Heart left ventricle (tissue), 13 donors: ENCODE results near the gene PHKG2.

Experiments used
- POLR2A ChIP-seq, 2 donors: fragments of 450-650 bp; IDR thresholded peaks; one replicate each; pipeline ENCODE4 v1.6.1; 2017; ENCODE audit warnings: antibody characterized with exemption in 2 of 2, mild to moderate bottlenecking in 2 of 2, moderate library complexity in 2 of 2
- TF ChIP-seq, protein P1 (sequence below), 12 donors: fragments of 200-600 bp; sonication (generic) in 4 of 12; IDR thresholded peaks; one replicate each; pipeline versions ENCODE4 v1.5.0 to v1.8.0; 2018 to 2022; ENCODE audit warnings: antibody characterized with exemption in 12 of 12, mild to moderate bottlenecking in 5 of 12
- donor health status: ischemic (EF 13 %, LVEDD 7.1; RV severe dilation, severe dysfunction).
- donor health status: DM: no; HTN: yes; CAD: no.
- donor health status: DM: no; HTN: no; CAD: no.
- donor health status: ischemic (EF 25% LVEDD 6.9; RV normal size, moderate dysfunction).
- donor health status: ischemic (EF 25% LVEDD 5.7; RV mildly dilated, moderate dysfunction).
- donor health status: ischemic (EF 35%, LVEDD 5.7; RV mildly dilated, moderate dysfunction).
- donor health status: nonischemic (EF 11% LVEDD 7.7; RV severe dilation, severe dysfunction).
- donor health status: DM: yes; HTN: yes; CAD: no.
- donor health status: PGD.
- donor health status: ischemic (EF 29% LVEDD 5.4; RV normal size, mild dysfunction).
- donor health status: nonischemic (EF 23%, LVEDD 6.1; RV moderate dilation, normal function).

DNA sequence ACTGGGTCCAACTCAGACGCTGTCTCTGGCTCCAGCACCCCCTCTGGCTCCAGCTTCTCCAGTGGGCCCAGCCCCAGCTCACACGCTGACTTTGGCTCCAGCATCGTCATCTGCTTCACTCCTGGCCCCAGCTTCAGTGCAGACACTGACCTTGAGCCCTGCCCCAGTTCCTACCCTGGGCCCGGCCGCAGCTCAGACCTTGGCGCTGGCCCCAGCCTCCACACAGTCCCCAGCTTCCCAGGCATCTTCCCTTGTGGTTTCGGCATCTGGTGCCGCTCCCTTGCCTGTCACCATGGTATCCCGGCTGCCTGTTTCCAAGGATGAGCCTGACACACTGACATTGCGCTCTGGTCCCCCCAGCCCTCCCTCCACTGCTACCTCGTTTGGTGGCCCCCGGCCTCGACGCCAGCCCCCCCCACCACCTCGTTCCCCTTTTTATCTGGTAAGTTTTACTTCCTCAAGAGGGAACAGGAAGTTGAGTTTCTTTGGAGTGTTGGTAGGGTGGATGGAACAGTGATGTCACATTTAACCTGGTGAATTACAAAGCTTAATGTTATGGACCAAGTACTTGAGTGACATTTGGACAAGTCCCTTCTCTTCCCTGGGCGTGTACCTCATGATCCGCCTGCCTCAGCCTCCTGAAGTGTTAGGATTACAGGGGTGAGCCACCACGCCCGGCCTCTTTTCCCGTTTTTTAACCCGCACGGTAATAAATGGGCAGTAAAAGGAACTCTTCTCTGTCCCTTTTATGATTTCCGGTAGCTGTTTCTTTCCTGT is 23.4 kb upstream of the PHKG2 start:
- TF ChIP-seq, protein P1, sequence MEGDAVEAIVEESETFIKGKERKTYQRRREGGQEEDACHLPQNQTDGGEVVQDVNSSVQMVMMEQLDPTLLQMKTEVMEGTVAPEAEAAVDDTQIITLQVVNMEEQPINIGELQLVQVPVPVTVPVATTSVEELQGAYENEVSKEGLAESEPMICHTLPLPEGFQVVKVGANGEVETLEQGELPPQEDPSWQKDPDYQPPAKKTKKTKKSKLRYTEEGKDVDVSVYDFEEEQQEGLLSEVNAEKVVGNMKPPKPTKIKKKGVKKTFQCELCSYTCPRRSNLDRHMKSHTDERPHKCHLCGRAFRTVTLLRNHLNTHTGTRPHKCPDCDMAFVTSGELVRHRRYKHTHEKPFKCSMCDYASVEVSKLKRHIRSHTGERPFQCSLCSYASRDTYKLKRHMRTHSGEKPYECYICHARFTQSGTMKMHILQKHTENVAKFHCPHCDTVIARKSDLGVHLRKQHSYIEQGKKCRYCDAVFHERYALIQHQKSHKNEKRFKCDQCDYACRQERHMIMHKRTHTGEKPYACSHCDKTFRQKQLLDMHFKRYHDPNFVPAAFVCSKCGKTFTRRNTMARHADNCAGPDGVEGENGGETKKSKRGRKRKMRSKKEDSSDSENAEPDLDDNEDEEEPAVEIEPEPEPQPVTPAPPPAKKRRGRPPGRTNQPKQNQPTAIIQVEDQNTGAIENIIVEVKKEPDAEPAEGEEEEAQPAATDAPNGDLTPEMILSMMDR (IDR thresholded peaks at IDR 0.05), result no peak
- no peak for TF ChIP-seq POLR2A (IDR thresholded peaks at IDR 0.05)
